GM18526 (cell line): Measurements from ENCODE around the gene CD40LG.

Experiments
- POLR2A ChIP-seq: IDR thresholded peaks from 3 replicates; pipeline ENCODE4 v1.6.1; 2011; ENCODE audit not compliant: insufficient read length; ENCODE audit errors: extremely low read depth

Gene CD40LG

DNA sequence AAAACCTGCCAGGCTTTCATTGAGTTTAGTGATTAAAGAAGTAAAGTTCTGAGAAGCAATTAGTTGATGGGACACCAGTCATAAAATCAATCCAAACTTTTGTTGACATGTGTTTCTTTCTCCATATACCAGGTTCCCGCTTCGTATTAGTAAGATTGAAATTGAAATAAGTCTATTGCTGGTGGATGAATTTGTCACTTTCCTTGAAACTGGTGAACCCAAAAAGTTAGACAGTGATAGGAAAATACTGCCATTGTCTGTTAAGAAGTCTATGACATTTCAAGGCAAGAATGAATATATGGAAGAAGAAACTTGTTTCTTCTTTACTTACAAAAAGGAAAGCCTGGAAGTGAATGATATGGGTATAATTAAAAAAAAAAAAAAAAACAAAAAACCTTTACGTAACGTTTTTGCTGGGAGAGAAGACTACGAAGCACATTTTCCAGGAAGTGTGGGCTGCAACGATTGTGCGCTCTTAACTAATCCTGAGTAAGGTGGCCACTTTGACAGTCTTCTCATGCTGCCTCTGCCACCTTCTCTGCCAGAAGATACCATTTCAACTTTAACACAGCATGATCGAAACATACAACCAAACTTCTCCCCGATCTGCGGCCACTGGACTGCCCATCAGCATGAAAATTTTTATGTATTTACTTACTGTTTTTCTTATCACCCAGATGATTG is at the start of gene CD40LG:
CD40LG (plus strand) TSS at position 482 of the 684 bp plus-strand sequence; CDS start at position 573, 91 bp downstream.
- no peak for TF ChIP-seq POLR2A

- TF ChIP-seq POLR2A: no peak
Measured at GRCh38 chrX:136598631-136599030, 49.3 kb upstream of the CD40LG start.

DNA sequence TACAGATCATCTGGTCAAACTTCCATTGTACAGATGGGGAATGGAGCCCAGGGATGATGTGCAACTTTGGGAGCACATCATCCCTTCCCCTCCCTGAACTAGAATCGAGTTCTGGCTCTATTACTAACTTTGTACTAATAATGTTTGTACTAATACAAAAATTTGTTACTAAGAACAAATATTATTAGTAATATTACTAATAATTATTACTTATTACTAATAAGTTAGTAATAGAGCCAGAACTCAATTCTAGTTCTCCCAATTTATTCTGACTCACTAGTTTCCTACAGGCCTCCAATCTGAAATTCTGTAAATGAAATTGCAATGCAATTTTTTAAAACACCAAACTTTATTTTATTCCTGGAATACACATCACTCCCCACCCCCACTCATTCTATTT is 47.9 kb upstream of the CD40LG start:
- no peak for TF ChIP-seq POLR2A

DNA sequence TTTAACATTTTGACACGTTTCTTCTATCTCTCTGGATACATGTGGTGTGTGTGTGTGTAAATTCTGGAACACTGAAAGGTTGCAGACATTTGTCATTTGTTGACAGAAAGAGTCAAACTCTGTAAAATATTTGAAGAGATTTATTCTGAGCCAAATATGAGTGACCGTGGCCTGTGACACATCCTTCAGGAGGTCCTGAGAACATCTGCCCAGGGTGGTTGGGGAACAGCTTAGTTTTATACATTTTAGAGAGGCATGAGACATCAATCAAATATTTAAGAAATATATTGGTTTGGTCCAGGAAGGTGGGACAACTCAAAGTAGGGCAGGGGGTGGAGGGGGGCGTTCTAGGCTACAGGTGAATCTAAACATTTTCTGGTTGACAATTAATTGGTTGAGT is 40.7 kb upstream of the CD40LG start:
- TF ChIP-seq POLR2A: no peak

DNA sequence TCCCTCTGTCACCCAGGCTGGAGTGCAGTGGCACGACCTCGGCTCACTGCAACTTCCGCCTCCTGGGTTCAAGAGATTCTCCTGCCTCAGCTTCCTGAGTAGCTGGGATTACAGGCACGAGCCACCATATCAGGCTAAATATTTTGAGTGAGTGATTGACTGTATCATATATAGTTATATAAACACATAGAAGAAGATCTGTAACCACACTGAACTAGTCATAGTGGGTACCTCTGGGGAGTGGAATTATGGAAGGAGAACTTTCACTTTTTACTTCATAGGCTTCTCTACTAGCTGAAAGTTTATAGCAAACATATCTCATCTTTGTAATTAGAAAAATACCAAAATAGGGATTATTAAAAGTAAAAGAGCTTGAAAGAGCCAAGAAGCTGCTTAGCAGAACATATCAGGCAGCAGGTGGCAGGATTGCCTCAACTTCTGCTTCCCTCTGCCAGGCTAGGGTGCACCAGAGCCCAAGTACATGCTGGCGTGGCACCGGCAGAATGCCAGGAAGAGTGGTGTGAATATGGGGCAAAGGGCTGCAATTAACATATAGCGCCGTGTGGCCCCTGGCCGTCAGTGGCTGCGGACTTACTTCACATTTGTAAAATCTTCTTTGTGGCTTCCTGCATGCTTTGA is 39.5 kb upstream of the CD40LG start:
- no peak for TF ChIP-seq POLR2A

DNA sequence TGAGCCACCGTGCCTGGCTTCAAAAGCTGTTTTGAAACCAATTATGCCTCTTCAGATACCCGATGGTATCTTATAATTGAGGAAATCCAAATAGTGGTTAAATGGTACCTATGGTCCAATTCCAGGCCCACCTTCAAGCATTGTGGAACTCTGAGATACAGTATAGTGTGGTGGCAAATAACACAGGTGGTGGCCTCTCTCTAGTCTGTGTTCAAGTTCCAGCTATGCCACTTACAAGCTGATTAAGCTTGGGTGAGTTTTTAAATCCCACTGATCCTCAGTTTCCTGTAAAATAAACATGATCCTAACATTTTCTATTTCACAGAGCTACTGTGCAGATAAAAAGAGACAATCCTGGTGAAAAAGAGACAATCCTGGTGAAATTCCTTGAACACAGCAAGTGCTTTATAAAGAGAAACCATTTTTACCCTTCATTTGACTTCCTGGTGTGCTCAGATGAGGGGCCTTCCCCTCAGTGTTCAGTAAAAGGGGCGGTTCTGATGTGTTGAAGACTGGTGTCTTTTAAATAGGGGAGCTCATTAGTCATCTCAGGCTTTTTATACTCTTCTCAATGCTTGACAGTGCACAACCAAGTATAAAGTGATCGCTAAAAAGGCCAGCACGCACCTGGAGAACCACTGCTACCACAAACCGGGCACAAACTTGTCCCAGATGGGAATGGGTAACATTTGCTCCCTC is 30.8 kb upstream of the CD40LG start:
- no peak for TF ChIP-seq POLR2A

- TF ChIP-seq POLR2A: no peak
Measured at GRCh38 chrX:136619899-136620505, 28.0 kb upstream of the CD40LG start.

DNA sequence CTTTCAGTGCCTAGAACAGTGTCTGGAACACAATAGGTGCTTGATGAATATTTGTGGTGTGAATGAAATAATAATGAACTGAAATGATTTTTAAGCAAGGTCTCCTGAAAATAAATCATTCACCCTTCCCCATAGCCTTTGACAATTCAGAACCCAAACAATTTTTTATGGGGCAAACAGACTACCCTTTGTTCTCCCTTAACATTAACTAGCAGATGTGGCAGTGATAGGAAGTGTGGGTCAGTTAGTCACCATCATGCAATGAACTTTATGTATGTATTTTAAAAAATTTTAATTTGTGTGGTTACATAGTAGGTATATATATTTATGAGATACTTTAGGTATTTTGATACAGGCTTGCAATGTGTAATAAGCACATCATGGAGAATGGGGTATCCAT is 27.2 kb upstream of the CD40LG start:
- no peak for TF ChIP-seq POLR2A

GRCh38 chrX:136622568-136622967 is 25.4 kb upstream of the CD40LG start:
- no peak for TF ChIP-seq POLR2A

GRCh38 chrX:136623396-136623795 is 24.6 kb upstream of the CD40LG start:
- no peak for TF ChIP-seq POLR2A

DNA sequence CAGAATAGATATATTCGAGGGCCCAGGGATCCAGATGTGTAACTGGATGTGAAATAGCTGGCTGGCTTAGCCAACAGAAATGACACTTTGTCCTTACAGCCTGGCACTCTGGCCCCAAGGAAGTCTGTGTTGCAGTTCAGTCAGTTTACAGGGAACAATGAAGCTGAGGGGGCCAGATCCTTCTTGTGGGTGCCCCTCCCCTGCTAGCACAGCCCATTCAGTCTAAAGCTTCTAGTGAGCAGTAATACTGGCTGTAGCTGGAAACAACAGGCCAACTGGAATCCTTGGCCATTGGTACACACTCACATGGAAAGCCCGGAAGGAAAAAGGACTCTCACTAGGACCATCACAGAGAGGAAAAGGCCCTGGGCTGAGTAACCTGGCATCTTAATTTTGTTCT is 22.7 kb upstream of the CD40LG start:
- TF ChIP-seq POLR2A: no peak

DNA sequence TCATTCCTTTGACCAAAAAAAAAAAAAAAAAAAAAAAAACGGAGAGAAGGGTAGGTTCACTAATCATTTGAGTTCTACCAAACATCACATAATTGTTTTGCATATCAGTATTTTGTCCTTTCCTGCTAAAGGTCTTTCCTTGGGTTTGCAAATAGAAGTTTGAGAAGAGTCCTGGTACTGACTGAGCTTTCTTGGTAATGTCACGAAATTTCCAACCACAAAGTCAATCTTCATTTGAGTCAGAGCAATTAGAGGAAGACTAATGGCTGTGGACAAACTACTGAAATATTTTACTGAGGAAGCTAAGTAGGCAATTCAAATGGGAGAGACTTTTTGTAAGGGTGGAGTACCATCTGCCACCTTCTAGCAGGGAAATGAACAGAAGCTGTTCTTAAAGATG is 21.7 kb upstream of the CD40LG start:
- no peak for TF ChIP-seq POLR2A

DNA sequence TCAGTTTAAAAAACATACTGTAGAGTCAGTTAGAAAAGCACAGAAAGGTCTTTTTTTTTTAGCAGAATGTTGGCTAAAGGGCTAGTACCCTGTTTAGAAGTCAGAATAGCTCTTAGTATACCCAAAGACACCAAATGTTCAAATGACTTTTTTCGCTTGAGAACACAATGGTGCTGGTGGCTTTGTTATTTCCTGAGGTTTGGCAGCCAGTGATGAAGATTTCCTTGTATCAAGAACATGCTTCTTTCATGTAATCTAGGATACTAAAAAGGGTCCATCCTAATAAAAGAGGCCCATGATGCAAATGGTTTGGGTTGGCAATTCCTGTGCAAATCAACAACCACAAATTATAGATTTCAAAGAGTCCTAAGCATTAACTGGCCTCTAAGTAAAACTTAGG is 21.1 kb upstream of the CD40LG start:
- TF ChIP-seq POLR2A: no peak

GRCh38 chrX:136627409-136627808 is 20.5 kb upstream of the CD40LG start:
- no peak for TF ChIP-seq POLR2A

DNA sequence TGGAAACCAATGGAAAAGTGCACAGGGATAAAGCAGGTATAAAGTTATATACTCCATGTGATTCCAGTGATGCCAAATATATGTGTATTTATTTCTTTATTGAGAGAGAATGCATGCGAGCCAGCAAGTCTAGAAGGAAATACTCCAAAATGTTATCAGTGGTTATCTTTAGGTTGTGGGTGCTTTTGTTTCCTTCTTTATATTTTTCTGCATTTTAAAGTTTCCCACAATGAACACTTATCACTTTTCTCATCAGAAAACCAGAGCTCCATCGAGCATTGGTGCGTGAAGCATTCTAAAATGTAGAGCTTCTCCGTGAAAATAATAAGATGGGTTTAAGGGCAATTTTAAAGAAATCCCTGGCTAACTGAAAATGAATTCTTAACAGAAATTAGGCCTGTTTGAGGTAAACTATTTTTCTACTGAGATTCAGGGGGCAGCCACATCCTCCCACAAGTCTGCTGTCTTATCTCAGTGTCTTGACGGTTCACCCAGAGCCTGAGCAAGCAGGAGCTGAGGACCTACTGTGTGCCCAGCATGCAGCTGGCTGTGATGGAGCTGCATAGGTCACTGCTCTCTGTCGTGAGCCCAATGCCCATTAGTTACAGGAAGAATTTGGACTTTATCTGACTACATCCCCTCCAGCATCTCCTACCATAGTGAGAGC is 18.7 kb upstream of the CD40LG start:
- no peak for TF ChIP-seq POLR2A
